Adipocyte (in vitro differentiated cells): Measurements from ENCODE around the gene RUSF1.
"Not testable (repeated sequence)": the region's sequence is repeated elsewhere in the genome, so short reads cannot be mapped to it uniquely, and the experiment has no call there.

ENCODE experiments used
- DNase-seq: peaks from one replicate; pipeline ENCODE4 v3.0.0-alpha.2; 2015; ENCODE audit warnings: low read depth
- H3K27me3 ChIP-seq: replicated peaks from 2 replicates; pipeline ENCODE4 v1.7.0; 2013; ENCODE audit warnings: mild to moderate bottlenecking, low read length, moderate library complexity; ENCODE audit not compliant: control insufficient read depth, insufficient read depth
- H3K36me3 ChIP-seq: 2 replicates; pipeline ENCODE4 v1.7.0; 2013; ENCODE audit warnings: low read length, mild to moderate bottlenecking, moderate library complexity; ENCODE audit not compliant: control insufficient read depth, insufficient read depth, severe bottlenecking
- H3K4me1 ChIP-seq: 2 replicates; pipeline ENCODE4 v1.7.0; 2013; ENCODE audit warnings: mild to moderate bottlenecking, low read length, moderate library complexity; ENCODE audit not compliant: control insufficient read depth, insufficient read depth
- H3K4me3 ChIP-seq: 2 replicates; pipeline ENCODE4 v1.7.0; 2013; ENCODE audit warnings: mild to moderate bottlenecking, low read length, moderate library complexity
- H3K9ac ChIP-seq: 2 replicates; pipeline ENCODE4 v1.7.0; 2013; ENCODE audit warnings: mild to moderate bottlenecking, low read length, moderate library complexity
- H3K9me3 ChIP-seq: 2 replicates; pipeline ENCODE4 v1.7.0; 2013; ENCODE audit warnings: mild to moderate bottlenecking, low read length, moderate library complexity; ENCODE audit not compliant: control insufficient read depth

The RUSF1 gene

DNA sequence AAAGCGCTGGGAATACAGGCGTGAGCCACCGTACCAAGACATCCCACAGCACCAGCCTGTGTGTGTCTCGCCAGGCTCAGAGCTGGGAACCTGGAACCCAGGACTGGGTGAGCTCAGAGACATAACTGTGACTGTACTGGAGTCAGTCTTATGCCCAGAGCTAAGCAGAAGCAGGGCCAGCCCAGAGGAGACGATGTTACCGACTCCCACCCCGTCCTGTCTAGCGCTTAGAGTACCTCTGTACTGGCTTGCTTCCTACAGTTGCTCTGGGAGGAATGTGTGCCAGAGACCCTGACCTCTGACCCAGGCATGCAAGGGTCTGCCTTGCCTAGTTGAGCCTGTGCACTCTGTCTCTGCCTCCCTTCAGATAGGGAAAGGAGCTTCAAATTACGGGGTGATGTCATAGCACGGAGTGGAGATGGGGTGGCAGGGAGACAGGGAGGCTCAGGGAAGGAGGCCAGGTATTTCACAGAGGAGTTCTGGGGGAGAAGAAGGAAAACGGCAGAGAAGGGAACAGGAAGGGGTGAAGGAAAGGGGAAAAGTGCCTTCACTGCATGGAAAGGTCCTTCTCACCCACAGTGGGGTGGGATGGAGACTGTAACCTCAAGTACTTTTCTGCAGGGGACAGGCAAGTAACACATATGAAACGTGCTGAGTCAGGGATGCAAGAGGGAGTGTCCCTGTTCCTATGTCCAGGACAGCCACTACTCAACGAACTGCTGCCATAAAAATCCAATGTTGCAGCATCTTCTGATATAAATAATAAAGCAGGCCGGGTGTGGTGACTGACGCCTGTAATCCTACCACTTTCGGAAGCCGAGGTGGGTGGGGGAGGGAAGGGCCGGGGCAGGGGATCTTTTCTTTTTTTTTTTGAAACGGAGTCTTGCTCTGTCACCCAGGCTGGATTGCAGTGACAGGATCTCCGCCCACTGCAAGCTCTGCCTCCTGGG is 54.7 kb downstream of the RUSF1 start:
- H3K4me3 ChIP-seq, result peak overlapping the region; percentile 63
- peak overlapping the region; percentile 77 for H3K9ac ChIP-seq
- H3K9me3 ChIP-seq, result no peaks in the 10 kb centered on the region
- no peaks in the 10 kb centered on the region for H3K36me3 ChIP-seq
- no peaks in the 10 kb centered on the region for H3K27me3 ChIP-seq
- peak; percentile 44 for DNase-seq
- peaks cover 62% of the 10 kb centered on the region for H3K4me1 ChIP-seq

DNA sequence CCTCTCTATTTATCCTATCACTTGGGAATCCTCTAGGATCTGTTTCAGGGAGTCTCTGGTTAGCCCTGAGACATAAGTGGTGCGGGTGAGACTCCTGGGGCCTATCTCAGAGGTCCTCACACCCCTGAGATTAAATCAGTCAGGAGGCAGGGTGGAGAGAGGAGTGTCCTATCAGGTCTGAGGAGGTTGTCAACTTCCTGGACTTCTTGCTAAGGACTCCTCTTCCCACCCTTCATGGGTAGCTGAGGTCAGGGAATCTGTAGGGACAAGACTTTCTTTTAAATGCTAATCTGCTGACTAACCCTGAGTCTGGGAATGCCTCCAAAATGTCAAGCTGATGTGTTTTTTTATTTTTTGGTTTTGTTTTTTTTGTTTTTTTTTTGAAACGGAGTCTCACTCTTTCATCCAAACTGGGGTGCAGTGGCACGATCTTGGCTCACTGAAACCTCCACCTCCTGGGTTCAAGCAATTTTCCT is 55.5 kb downstream of the RUSF1 start:
- H3K36me3 ChIP-seq, result no peaks in the 10 kb centered on the region
- H3K9me3 ChIP-seq, result no peaks in the 10 kb centered on the region
- H3K9ac ChIP-seq, result peak overlapping the region; percentile 77
- H3K4me3 ChIP-seq, result peak overlapping the region; percentile 63
- peak; percentile 90 for DNase-seq
- H3K27me3 ChIP-seq, result no peaks in the 10 kb centered on the region
- H3K4me1 ChIP-seq, result peaks cover 58% of the 10 kb centered on the region

DNA sequence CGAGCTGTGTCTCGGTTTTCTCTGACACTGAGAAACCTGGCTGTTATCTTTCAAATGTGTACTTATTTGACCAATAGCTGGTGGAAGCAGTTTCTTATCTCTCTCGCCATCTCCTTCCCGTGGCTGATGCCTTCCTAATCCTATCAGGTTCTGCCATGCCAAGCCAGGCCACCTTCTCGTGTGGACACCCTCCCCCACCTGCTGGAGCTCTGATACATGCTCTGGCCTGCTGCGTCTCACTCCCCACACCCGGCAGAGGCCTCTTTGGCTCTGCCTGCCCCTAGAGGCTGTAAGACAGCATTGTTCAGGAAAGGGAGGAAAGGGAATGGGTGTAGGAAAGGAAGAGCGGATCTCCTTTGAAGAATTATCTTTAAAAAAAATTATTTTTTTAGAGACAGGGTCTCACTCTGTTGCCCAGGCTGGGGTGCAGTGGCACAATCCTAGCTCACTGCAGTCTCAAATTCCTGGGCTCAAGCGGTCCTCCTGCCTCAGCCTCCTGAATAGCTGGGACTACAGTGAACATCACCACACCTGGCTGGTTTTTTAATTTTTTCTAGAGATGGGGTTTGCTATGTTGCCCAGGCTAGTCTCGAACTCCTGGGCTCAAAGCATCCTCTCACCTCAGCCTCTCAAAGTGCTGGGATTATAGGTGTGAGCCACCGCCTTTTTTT is 56.4 kb downstream of the RUSF1 start:
- H3K4me3 ChIP-seq, result peak overlapping the region; percentile 33
- no peaks in the 10 kb centered on the region for H3K9me3 ChIP-seq
- DNase-seq, result peak; percentile 79
- H3K9ac ChIP-seq, result peak overlapping the region; percentile 77
- no peaks in the 10 kb centered on the region for H3K27me3 ChIP-seq
- peaks cover 49% of the 10 kb centered on the region for H3K4me1 ChIP-seq
- no peaks in the 10 kb centered on the region for H3K36me3 ChIP-seq

DNA sequence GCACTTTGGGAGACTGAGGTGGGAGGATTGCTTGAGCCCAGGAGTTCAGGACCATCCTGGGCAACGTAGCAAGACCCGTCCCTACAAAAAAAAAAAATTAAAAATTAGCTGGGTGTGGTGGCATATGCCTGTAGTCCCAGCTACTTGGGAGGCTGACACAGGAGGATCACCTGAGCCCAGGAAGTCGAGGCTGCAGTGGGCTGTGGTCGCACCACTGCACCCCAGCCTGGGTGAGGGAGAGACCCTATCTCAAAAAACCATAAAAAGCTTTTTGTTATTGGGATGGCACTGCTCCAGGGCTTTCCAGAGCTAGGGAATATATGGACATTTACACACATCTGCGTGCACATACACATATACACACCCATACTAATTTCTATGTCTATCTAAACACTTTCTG is 57.0 kb downstream of the RUSF1 start:
- Histone ChIP-seq H3K27me3 (no peaks in the 10 kb centered on the region), H3K9me3 (no peaks in the 10 kb centered on the region), H3K4me1 (peaks cover 45% of the 10 kb centered on the region), H3K9ac (peak overlapping the region; percentile 62), H3K36me3 (no peaks in the 10 kb centered on the region), H3K4me3 (no peak overlapping the region)
- DNase-seq, result no peak

GRCh38 chr16:31445931-31446330 is 62.3 kb downstream of the RUSF1 start:
- not testable (repeated sequence) for H3K4me3 ChIP-seq, H3K27me3 ChIP-seq, H3K9me3 ChIP-seq, H3K36me3 ChIP-seq, H3K9ac ChIP-seq, DNase-seq
- H3K4me1 ChIP-seq, result peaks cover 11% of the 10 kb centered on the region

GRCh38 chr16:31441956-31442355 is 66.2 kb downstream of the RUSF1 start:
- H3K9ac ChIP-seq, result peak overlapping the region; percentile 94
- peak overlapping the region; percentile 93 for H3K4me3 ChIP-seq
- H3K27me3 ChIP-seq, result no peaks in the 10 kb centered on the region
- H3K36me3 ChIP-seq, result no peaks in the 10 kb centered on the region
- no peak for DNase-seq
- H3K4me1 ChIP-seq, result peaks cover 16% of the 10 kb centered on the region
- H3K9me3 ChIP-seq, result no peaks in the 10 kb centered on the region

DNA sequence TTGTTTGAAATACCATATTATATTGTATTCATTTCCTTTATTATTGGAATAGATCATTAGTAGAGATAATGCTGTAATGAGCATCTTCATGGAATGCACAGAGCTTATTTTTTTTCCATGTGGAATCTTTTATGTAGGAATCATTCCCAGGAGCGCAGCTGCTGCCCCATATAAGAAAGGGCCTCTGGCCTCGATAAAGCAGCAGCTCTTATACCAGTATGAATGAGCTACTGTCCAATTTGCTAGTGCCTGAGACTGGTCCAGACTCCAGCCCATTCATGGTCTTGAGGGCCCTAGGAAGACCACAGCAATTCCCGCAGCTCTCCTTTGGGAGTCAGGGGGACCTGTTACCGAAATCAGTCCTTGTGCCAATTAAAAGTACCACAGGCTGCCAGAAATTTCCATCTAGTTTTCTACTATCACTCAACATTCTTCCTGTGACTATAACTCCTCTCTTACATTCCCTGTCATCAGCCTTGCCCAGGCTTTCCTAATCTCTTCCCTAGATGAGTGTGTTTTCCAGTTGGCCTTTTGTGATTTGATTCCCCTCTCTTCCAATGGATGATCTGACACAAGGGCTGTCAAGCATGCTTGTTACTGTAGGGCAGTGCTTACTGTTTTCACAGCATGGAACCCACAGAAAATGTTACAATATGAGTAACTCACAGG is 67.5 kb downstream of the RUSF1 start:
- H3K9me3 ChIP-seq, result no peaks in the 10 kb centered on the region
- DNase-seq, result peak; percentile 10
- no peaks in the 10 kb centered on the region for H3K27me3 ChIP-seq
- no peaks in the 10 kb centered on the region for H3K36me3 ChIP-seq
- H3K4me3 ChIP-seq, result no peak overlapping the region
- no peak overlapping the region for H3K9ac ChIP-seq
- H3K4me1 ChIP-seq, result peaks cover 16% of the 10 kb centered on the region

GRCh38 chr16:31439519-31439918 is 68.7 kb downstream of the RUSF1 start:
- H3K4me1 ChIP-seq, result peaks cover 16% of the 10 kb centered on the region
- no peak for DNase-seq

More at GRCh38 chr16:31439519-31439918, 68.7 kb downstream of the RUSF1 start:
- Histone ChIP-seq H3K9me3 (no peaks in the 10 kb centered on the region), H3K4me3 (no peak overlapping the region), H3K36me3 (no peaks in the 10 kb centered on the region), H3K27me3 (no peaks in the 10 kb centered on the region), H3K9ac (no peak overlapping the region)
